H9 (cell line): ENCODE measurements around the gene C6orf52. TPM values are rescaled to one million over a fixed set of nuclear protein-coding genes. Genes with fewer than 3 reads are reported as not detected.
"Not testable (repeated sequence)": the region's sequence is repeated elsewhere in the genome, so short reads cannot be mapped to it uniquely, and the experiment has no call there.

Experiments
- DNase-seq: peaks from one replicate; pipeline ENCODE4 v3.0.0-alpha.2; 2017
- H2AFZ ChIP-seq: one replicate; pipeline ENCODE4 v1.6.1; 2013; ENCODE audit warnings: mild to moderate bottlenecking, low read length, control low read depth, moderate library complexity
- H2AK5ac ChIP-seq: 2 replicates; pipeline ENCODE4 v1.6.1; 2013; ENCODE audit warnings: low read length, control low read depth, mixed read lengths; ENCODE audit not compliant: insufficient read length
- H2BK120ac ChIP-seq: one replicate; pipeline ENCODE4 v1.6.1; 2013; ENCODE audit warnings: low read depth, mild to moderate bottlenecking, low read length, control low read depth, inconsistent platforms; ENCODE audit not compliant: poor library complexity, severe bottlenecking
- H2BK12ac ChIP-seq: 2 replicates; pipeline ENCODE4 v1.6.1; 2013; ENCODE audit warnings: low read length, control low read depth, mixed read lengths, low read depth; ENCODE audit not compliant: insufficient read length
- H2BK15ac ChIP-seq: 2 replicates; pipeline ENCODE4 v1.6.1; 2013; ENCODE audit warnings: low read depth, low read length, control low read depth
- H2BK20ac ChIP-seq: one replicate; pipeline ENCODE4 v1.6.1; 2013; ENCODE audit warnings: low read depth, mild to moderate bottlenecking, low read length, control low read depth, inconsistent platforms; ENCODE audit not compliant: poor library complexity, severe bottlenecking
- H2BK5ac ChIP-seq: 2 replicates; pipeline ENCODE4 v1.6.1; 2013; ENCODE audit warnings: low read length, control low read depth, mixed read lengths; ENCODE audit not compliant: insufficient read length
- H3K14ac ChIP-seq: 2 replicates; pipeline ENCODE4 v1.6.1; 2013; ENCODE audit warnings: low read length, control low read depth; ENCODE audit not compliant: insufficient read depth
- H3K18ac ChIP-seq: 2 replicates; pipeline ENCODE4 v1.6.1; 2013; ENCODE audit warnings: low read depth, mild to moderate bottlenecking, mixed read lengths, low read length, control low read depth; ENCODE audit not compliant: insufficient read length
- H3K23ac ChIP-seq: 2 replicates; pipeline ENCODE4 v1.6.1; 2013; ENCODE audit warnings: low read length, control low read depth, mixed read lengths, low read depth; ENCODE audit not compliant: insufficient read length
- H3K23me2 ChIP-seq: 2 replicates; pipeline ENCODE4 v1.6.1; 2013; ENCODE audit warnings: low read depth, mild to moderate bottlenecking, mixed read lengths, low read length, control low read depth; ENCODE audit not compliant: insufficient read length, poor library complexity, severe bottlenecking
- H3K27ac ChIP-seq: 2 replicates; pipeline ENCODE4 v1.5.1; 2013; ENCODE audit warnings: low read length, control low read depth, mixed read lengths, low read depth; ENCODE audit not compliant: insufficient read length
- H3K27me3 ChIP-seq: 2 replicates; pipeline ENCODE4 v1.6.1; 2013; ENCODE audit warnings: low read length, control low read depth, inconsistent platforms; ENCODE audit not compliant: insufficient read depth
- H3K4ac ChIP-seq: 2 replicates; pipeline ENCODE4 v1.6.1; 2013; ENCODE audit warnings: low read depth, mild to moderate bottlenecking, control low read depth, inconsistent platforms, low read length, moderate library complexity
- H3K4me1 ChIP-seq: 2 replicates; pipeline ENCODE4 v1.6.1; 2013; ENCODE audit warnings: low read length, control low read depth, inconsistent platforms; ENCODE audit not compliant: insufficient read depth
- H3K4me2 ChIP-seq: 2 replicates; pipeline ENCODE4 v1.6.1; 2013; ENCODE audit warnings: low read length, control low read depth, mixed read lengths; ENCODE audit not compliant: insufficient read length, insufficient read depth
- H3K56ac ChIP-seq: 2 replicates; pipeline ENCODE4 v1.6.1; 2013; ENCODE audit warnings: low read depth, mild to moderate bottlenecking, mixed read lengths, low read length, control low read depth; ENCODE audit not compliant: insufficient read length
- H3K79me1 ChIP-seq: 2 replicates; pipeline ENCODE4 v1.6.1; 2013; ENCODE audit warnings: low read depth, mild to moderate bottlenecking, moderate library complexity, low read length, control low read depth, inconsistent platforms; ENCODE audit not compliant: insufficient read depth, poor library complexity, severe bottlenecking
- H3K79me2 ChIP-seq: 2 replicates; pipeline ENCODE4 v1.6.1; 2013; ENCODE audit warnings: low read length, control low read depth, inconsistent platforms; ENCODE audit not compliant: insufficient read depth
- H3K9ac ChIP-seq: 2 replicates; pipeline ENCODE4 v1.6.1; 2013; ENCODE audit warnings: low read length, control low read depth, mixed read lengths; ENCODE audit not compliant: insufficient read length; ENCODE audit errors: extremely low read depth
- H3K9me3 ChIP-seq: one replicate; pipeline ENCODE4 v1.6.1; 2013; ENCODE audit warnings: low read depth, low read length, inconsistent platforms; ENCODE audit not compliant: control insufficient read depth
- H3T11ph ChIP-seq: one replicate; pipeline ENCODE4 v1.6.1; 2013; ENCODE audit warnings: mild to moderate bottlenecking, low read length, control low read depth, inconsistent platforms
- H4K20me1 ChIP-seq: one replicate; pipeline ENCODE4 v1.6.1; 2013; ENCODE audit not compliant: control insufficient read depth, insufficient read length, insufficient read depth
- H4K5ac ChIP-seq: 2 replicates; pipeline ENCODE4 v1.6.1; 2013; ENCODE audit warnings: low read depth, mild to moderate bottlenecking, mixed read lengths, low read length, control low read depth; ENCODE audit not compliant: insufficient read length
- H4K8ac ChIP-seq: replicated peaks from 2 replicates; pipeline ENCODE4 v1.6.1; 2013; ENCODE audit warnings: low read length, control low read depth, mixed read lengths, low read depth; ENCODE audit not compliant: insufficient read length
- H4K91ac ChIP-seq: 2 replicates; pipeline ENCODE4 v1.6.1; 2013; ENCODE audit warnings: low read depth, mild to moderate bottlenecking, moderate library complexity, mixed read lengths, low read length, control low read depth; ENCODE audit not compliant: insufficient read length
- H3K27ac Mint-ChIP-seq, 3 experiments: 2 replicates in 2 of 3; 3 replicates in 1 of 3; pipeline ENCODE4 v1.8.0; 2020 to 2021; ENCODE audit warnings: mixed read lengths in 3 of 3, mild to moderate bottlenecking in 1 of 3, moderate library complexity in 1 of 3
- H3K27me3 Mint-ChIP-seq: 2 replicates; pipeline ENCODE4 v1.8.0; 2021; ENCODE audit warnings: low read depth, mild to moderate bottlenecking, moderate library complexity, mixed read lengths
- H3K36me3 Mint-ChIP-seq, 3 experiments: 2 replicates in 2 of 3; 3 replicates in 1 of 3; pipeline ENCODE4 v1.8.0; 2020 to 2021; ENCODE audit warnings: low read depth in 3 of 3, mixed read lengths in 3 of 3; ENCODE audit not compliant: insufficient read depth in 1 of 3
- H3K4me1 Mint-ChIP-seq, 2 experiments: 2 replicates each; pipeline ENCODE4 v1.8.0; 2020; ENCODE audit warnings: mixed read lengths in 2 of 2
- H3K4me3 Mint-ChIP-seq, 2 experiments: 2 replicates in 1 of 2; 3 replicates in 1 of 2; pipeline ENCODE4 v1.8.0; 2020 to 2021; ENCODE audit warnings: mild to moderate bottlenecking in 2 of 2, mixed read lengths in 2 of 2, moderate library complexity in 1 of 2
- H3K9me3 Mint-ChIP-seq, 2 experiments: 2 replicates in 1 of 2; 3 replicates in 1 of 2; pipeline ENCODE4 v1.8.0; 2020; ENCODE audit warnings: mild to moderate bottlenecking in 2 of 2, mixed read lengths in 2 of 2, moderate library complexity in 1 of 2
- WGBS: extraction: QIAGEN DNeasy Blood & Tissue Kit; methylation state at CpG from one replicate; pipeline ENCODE4 v1.1.7; 2013; ENCODE audit warnings: missing lambda C conversion rate, low lambda C conversion rate, mixed read lengths; ENCODE audit not compliant: insufficient read length; ENCODE audit errors: extremely low coverage; 5-methylcytosine and 5-hydroxymethylcytosine counted together
- total RNA-seq: library from RNA; stranded (reverse); gene quantifications from 2 replicates; pipeline ENCODE4 v1.2.1, GENCODE V29; 2021
- TF ChIP-seq, protein P1 (sequence below): fragments of 200-600 bp; sonication (generic); conservative IDR thresholded peaks from 3 replicates; pipeline ENCODE4 v1.8.0; 2021; ENCODE audit warnings: antibody characterized with exemption, mild to moderate bottlenecking

Gene C6orf52
- total RNA-seq, 1 experiment from 2014 or later: 1.8 TPM

DNA sequence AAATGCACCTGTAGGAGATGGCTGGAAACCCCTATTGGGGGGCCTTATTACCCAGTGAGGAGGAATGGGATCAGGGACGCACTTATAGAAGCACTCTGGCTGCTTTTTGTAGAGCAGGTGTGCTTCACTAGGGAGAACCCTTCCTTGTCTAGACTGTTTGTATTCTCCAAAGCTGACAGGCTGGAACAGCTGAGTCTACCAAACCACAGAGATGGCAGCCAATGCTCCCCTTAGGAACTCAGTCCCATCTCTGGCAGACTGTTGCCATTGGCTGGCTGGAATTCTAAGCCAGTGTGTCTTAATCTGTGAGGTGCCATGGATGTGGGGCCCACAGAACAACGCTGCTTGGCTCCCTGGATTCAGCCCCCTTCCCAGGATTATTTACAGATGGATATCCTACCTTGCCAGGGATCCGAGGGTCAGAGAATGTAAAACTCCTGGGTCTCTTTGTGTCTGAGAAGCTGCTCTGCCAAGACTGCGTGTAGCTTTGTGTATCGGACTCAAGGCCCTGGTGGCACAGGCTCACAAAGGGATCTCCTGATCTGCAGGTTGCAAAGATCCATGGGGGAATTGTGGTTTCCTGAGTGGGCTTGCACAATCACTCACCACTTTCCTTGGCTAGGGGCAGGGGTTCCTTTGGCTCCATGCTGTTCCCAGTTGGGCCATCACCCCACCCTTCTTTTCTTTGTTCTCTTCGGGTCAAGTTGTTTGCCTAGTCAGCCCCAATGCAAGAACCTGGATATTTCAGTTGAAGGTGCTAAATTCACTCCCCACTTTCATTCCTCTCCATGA is 26.1 kb downstream of the C6orf52 start:
- H3K4me2 ChIP-seq: no peak overlapping the region
- H3K4ac ChIP-seq: no peak overlapping the region; the same call in 1 of the 2 replicates
- Mint-ChIP-seq H3K36me3 (peaks cover 0 to 2% (median 0%) of the 10 kb centered on the region in 3 experiments; a peak in 3 of 7 replicates), H3K4me1 (0 out of 4 replicates have a peak, but pooled peaks cover 0 to under 1% of the 10 kb centered on the region in 2 experiments), H3K27ac (no peak overlapping the region), H3K4me3 (no peak overlapping the region), H3K27me3 (peaks cover 3% of the 10 kb centered on the region), H3K9me3 (peaks cover 0 to 13% of the 10 kb centered on the region in 2 experiments; a peak in 3 of 5 replicates)
- no peak overlapping the region for H3K23ac ChIP-seq
- no peak overlapping the region for H2BK15ac ChIP-seq
- no peaks in the 10 kb centered on the region for H3K79me2 ChIP-seq
- H3K14ac ChIP-seq: no peak overlapping the region; the same call in 1 of the 2 replicates
- H3K18ac ChIP-seq: no peak overlapping the region
- H3K56ac ChIP-seq: no peak overlapping the region
- H3K27ac ChIP-seq: no peak overlapping the region
- no peaks in the 10 kb centered on the region for H3K27me3 ChIP-seq
- no peak overlapping the region for H3K9ac ChIP-seq
- WGBS: no CpG with 5 or more reads among the region's 6 CpGs
- no peak overlapping the region for H2BK20ac ChIP-seq
- no peak overlapping the region for H2AK5ac ChIP-seq
- no peak overlapping the region for H3T11ph ChIP-seq
- TF ChIP-seq, protein P1, sequence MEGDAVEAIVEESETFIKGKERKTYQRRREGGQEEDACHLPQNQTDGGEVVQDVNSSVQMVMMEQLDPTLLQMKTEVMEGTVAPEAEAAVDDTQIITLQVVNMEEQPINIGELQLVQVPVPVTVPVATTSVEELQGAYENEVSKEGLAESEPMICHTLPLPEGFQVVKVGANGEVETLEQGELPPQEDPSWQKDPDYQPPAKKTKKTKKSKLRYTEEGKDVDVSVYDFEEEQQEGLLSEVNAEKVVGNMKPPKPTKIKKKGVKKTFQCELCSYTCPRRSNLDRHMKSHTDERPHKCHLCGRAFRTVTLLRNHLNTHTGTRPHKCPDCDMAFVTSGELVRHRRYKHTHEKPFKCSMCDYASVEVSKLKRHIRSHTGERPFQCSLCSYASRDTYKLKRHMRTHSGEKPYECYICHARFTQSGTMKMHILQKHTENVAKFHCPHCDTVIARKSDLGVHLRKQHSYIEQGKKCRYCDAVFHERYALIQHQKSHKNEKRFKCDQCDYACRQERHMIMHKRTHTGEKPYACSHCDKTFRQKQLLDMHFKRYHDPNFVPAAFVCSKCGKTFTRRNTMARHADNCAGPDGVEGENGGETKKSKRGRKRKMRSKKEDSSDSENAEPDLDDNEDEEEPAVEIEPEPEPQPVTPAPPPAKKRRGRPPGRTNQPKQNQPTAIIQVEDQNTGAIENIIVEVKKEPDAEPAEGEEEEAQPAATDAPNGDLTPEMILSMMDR: no peak
- no peak overlapping the region for H2AFZ ChIP-seq
- H4K5ac ChIP-seq: no peak overlapping the region
- no peak overlapping the region for H2BK12ac ChIP-seq
- H2BK5ac ChIP-seq: no peak overlapping the region
- no peaks in the 10 kb centered on the region for H4K20me1 ChIP-seq
- no peaks in the 10 kb centered on the region for H3K79me1 ChIP-seq
- H2BK120ac ChIP-seq: no peak overlapping the region
- no peak overlapping the region for H4K8ac ChIP-seq
- H4K91ac ChIP-seq: no peak overlapping the region
- no peaks in the 10 kb centered on the region for H3K4me1 ChIP-seq
- no peaks in the 10 kb centered on the region for H3K23me2 ChIP-seq
- H3K9me3 ChIP-seq: no peaks in the 10 kb centered on the region
- DNase-seq: no peak

DNA sequence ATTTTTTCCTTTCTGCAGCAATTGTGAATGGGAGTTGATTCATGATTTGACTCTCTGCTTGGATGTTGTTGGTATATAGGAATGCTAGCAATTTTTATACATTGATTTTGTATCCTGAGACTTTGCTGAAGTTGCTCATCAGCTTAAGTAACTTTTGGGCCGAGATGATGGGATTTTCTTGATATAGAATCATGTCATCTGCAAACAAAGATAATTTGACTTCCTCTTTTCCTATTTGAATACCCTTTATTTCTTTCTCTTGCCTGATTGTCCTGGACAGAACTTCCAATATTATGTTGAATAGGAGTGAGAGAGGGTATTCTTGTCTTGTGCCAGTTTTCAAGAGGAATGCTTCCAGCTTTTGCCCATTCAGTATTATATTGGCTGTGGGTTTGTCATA is 28.8 kb downstream of the C6orf52 start:
- H3K27me3 ChIP-seq, H4K8ac ChIP-seq, H3K4me3 Mint-ChIP-seq, H4K91ac ChIP-seq, H2BK20ac ChIP-seq, H2AFZ ChIP-seq, H3K56ac ChIP-seq, H3K4ac ChIP-seq, H4K20me1 ChIP-seq, H3K23ac ChIP-seq, H3K79me2 ChIP-seq, H3K4me2 ChIP-seq, H3K27ac Mint-ChIP-seq, H3K14ac ChIP-seq, H2BK15ac ChIP-seq, H3K4me1 ChIP-seq, H2BK5ac ChIP-seq, H2BK120ac ChIP-seq, H3T11ph ChIP-seq, DNase-seq, H2BK12ac ChIP-seq, H3K36me3 Mint-ChIP-seq, H3K79me1 ChIP-seq, H3K9me3 ChIP-seq, H3K23me2 ChIP-seq, H3K9ac ChIP-seq, H3K4me1 Mint-ChIP-seq, H2AK5ac ChIP-seq, H3K18ac ChIP-seq, H3K27me3 Mint-ChIP-seq, H4K5ac ChIP-seq, H3K27ac ChIP-seq: not testable (repeated sequence)
- WGBS: no CpG with 5 or more reads among the region's 1 CpG
- peaks cover 3 to 14% of the 10 kb centered on the region in 2 experiments; a peak in 3 of 5 replicates for H3K9me3 Mint-ChIP-seq
